Bronchus fibroblast of lung (primary cell): ENCODE results near the gene HLA-DPA1. TPM values are rescaled to one million over a fixed set of nuclear protein-coding genes. Genes with fewer than 3 reads are reported as not detected.

Experiments used
- total RNA-seq: library from RNA; depleted of rRNA; stranded (reverse); fragments of >200 nt; gene quantifications from 2 replicates; pipeline ENCODE4 v1.2.3, GENCODE V29; 2015

The HLA-DPA1 gene
- total RNA-seq: 0.50 TPM in 1 of 2 replicates, not detected in the other

GRCh38 chr6:33073431-33073871 is at the start of gene HLA-DPA1:
Gene HLA-DPA1, minus strand, starts transcription at chr6:33073649.

DNA sequence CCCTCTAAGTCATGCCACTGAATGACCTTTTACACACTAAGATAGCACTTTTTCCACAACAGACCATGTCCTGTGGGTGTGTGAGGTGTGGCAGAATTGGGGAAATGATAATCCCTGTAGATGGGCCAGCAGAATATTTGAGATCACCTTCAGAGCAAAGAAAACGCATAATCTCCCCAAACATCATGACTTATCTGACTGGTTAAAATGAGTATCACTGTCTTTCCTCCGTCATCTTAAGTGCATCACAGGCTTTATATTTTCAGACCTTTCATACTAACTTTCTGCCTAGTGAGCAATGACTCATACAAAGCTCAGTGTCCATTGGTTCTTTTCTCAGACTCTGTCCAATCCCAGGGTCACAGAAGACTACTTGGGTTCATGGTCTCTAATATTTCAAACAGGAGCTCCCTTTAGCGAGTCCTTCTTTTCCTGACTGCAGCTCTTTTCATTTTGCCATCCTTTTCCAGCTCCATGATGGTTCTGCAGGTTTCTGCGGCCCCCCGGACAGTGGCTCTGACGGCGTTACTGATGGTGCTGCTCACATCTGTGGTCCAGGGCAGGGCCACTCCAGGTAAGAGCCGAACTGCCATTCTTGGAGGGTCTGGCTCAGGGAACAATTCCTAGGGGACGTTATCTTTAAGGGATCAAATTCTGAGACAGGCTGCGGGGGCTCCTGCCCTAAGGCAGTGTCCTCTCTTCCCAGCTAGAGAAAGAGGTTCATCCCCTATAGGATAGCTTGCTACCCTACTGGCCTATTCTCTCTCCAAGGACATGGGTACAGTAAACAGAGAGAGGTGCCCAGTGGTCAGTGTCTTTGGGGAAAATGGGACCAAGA is 2.3 kb upstream of the HLA-DPA1 start, which contains the start of gene HLA-DPB1:
HLA-DPB1 (plus strand) TSS at position 423 of the 838 bp plus-strand sequence; CDS start at position 475, 52 bp downstream.

Other genes starting within 250 kb of the HLA-DPA1 start
- gene TAP2, start 234.9 kb downstream of the HLA-DPA1 start, total RNA-seq: 5.4 and 7.2 TPM in 2 replicates
- gene PSMB8, start 229.6 kb downstream of the HLA-DPA1 start, total RNA-seq: 24.9 and 26.2 TPM in 2 replicates
- gene TAP1, start 219.9 kb downstream of the HLA-DPA1 start, total RNA-seq: 16.8 and 19.0 TPM in 2 replicates
- 4.2 and 4.9 TPM in 2 replicates for gene PSMB9, start 219.5 kb downstream of the HLA-DPA1 start, total RNA-seq
- not detected in 2 replicates for gene HLA-DMB, start 132.6 kb downstream of the HLA-DPA1 start, total RNA-seq
- 2.7 and 3.4 TPM in 2 replicates for gene HLA-DMA, start 120.6 kb downstream of the HLA-DPA1 start, total RNA-seq
- 85.8 and 87.9 TPM in 2 replicates for gene BRD2, start 105.1 kb downstream of the HLA-DPA1 start, total RNA-seq
- gene HLA-DOA, start 64.1 kb downstream of the HLA-DPA1 start, total RNA-seq: not detected in 2 replicates
- gene HLA-DPB1, start 2.3 kb upstream of the HLA-DPA1 start, total RNA-seq: 4.0 TPM in 1 of 2 replicates, not detected in the other
- 0.15 and 1.2 TPM in 2 replicates for gene COL11A2, start 118.8 kb upstream of the HLA-DPA1 start, total RNA-seq
- gene RXRB, start 127.0 kb upstream of the HLA-DPA1 start, total RNA-seq: 22.2 and 23.2 TPM in 2 replicates
- 126 and 133 TPM in 2 replicates for gene SLC39A7, start 127.2 kb upstream of the HLA-DPA1 start, total RNA-seq
- 10.7 and 11.1 TPM in 2 replicates for gene HSD17B8, start 131.0 kb upstream of the HLA-DPA1 start, total RNA-seq
- gene RING1, start 134.9 kb upstream of the HLA-DPA1 start, total RNA-seq: 12.9 and 13.2 TPM in 2 replicates
- 29.3 and 29.9 TPM in 2 replicates for gene VPS52, start 198.2 kb upstream of the HLA-DPA1 start, total RNA-seq
- gene RPS18, start 198.4 kb upstream of the HLA-DPA1 start, total RNA-seq: 4,367 and 4,951 TPM in 2 replicates
- 4.4 and 4.9 TPM in 2 replicates for gene B3GALT4, start 203.5 kb upstream of the HLA-DPA1 start, total RNA-seq
- gene WDR46, start 215.6 kb upstream of the HLA-DPA1 start, total RNA-seq: 74.8 and 75.7 TPM in 2 replicates
- 87.8 and 95.1 TPM in 2 replicates for gene PFDN6, start 216.0 kb upstream of the HLA-DPA1 start, total RNA-seq
- 25.7 and 26.8 TPM in 2 replicates for gene RGL2, start 225.3 kb upstream of the HLA-DPA1 start, total RNA-seq
- gene TAPBP, start 240.4 kb upstream of the HLA-DPA1 start, total RNA-seq: 61.8 and 65.1 TPM in 2 replicates
- gene ZBTB22, start 244.1 kb upstream of the HLA-DPA1 start, total RNA-seq: 14.4 and 15.6 TPM in 2 replicates
- gene DAXX, start 249.3 kb upstream of the HLA-DPA1 start, total RNA-seq: 47.9 and 56.7 TPM in 2 replicates